CD4-positive, alpha-beta T cell (primary cell): Measurements from ENCODE around the gene SMARCA2. TPM values are rescaled to one million over a fixed set of nuclear protein-coding genes. Genes with fewer than 3 reads are reported as not detected.

Experiments
- ATAC-seq: fragments of 200-7000 bp; cut with Tn5 transposase; one replicate; pipeline ENCODE4 v1.10.0; 2022; ENCODE audit warnings: mild to moderate bottlenecking; ENCODE audit not compliant: poor library complexity
- CTCF ChIA-PET: fragments of 350-600 bp; sonication (Branson Sonifier 250); formaldehyde crosslinking; loops from one replicate; lab custom pipeline; 2021; ENCODE audit warnings: antibody characterized with exemption, inconsistent platforms; lab: Charles Lee
- POLR2A ChIA-PET: fragments of 350-600 bp; sonication (Branson Sonifier 250); formaldehyde crosslinking; loops from one replicate; lab custom pipeline; 2021; ENCODE audit warnings: antibody characterized with exemption, inconsistent platforms; lab: Charles Lee
- DNase-seq, 14 experiments: peaks; one replicate each; pipeline ENCODE4 v3.0.0-alpha.2; 2013 to 2020; ENCODE audit warnings: mixed read lengths in 2 of 14
- H3K27ac ChIP-seq, 2 donors: one replicate each; pipeline versions ENCODE4 v1.5.1 to v1.7.0; 2013; ENCODE audit warnings: low read length in 2 of 2, low read depth in 1 of 2, mild to moderate bottlenecking in 1 of 2
- H3K27me3 ChIP-seq, 2 experiments: 1 replicate in 1 of 2; 2 replicates in 1 of 2; pipeline versions ENCODE4 v1.6.1 to v1.7.0; 2013; ENCODE audit warnings: low read length in 2 of 2, control low read depth in 1 of 2, mild to moderate bottlenecking in 1 of 2, moderate library complexity in 1 of 2; ENCODE audit not compliant: insufficient read depth in 2 of 2, control insufficient read depth in 1 of 2
- H3K36me3 ChIP-seq: one replicate; pipeline ENCODE4 v1.6.1; 2013; ENCODE audit warnings: low read length, control low read depth; ENCODE audit not compliant: insufficient read depth
- H3K4me1 ChIP-seq: one replicate; pipeline ENCODE4 v1.6.1; 2013; ENCODE audit warnings: low read length, control low read depth; ENCODE audit not compliant: insufficient read depth
- H3K4me3 ChIP-seq: one replicate; pipeline ENCODE4 v1.5.1; 2013; ENCODE audit warnings: mild to moderate bottlenecking, low read length, moderate library complexity
- H3K9me3 ChIP-seq, 2 experiments: 1 replicate in 1 of 2; 2 replicates in 1 of 2; pipeline versions ENCODE4 v1.6.1 to v1.7.0; 2013; ENCODE audit warnings: low read length in 2 of 2, mild to moderate bottlenecking in 2 of 2, control low read depth in 1 of 2, moderate library complexity in 1 of 2; ENCODE audit not compliant: control insufficient read depth in 1 of 2, insufficient read depth in 1 of 2
- H3K27ac Mint-ChIP-seq: one replicate; pipeline ENCODE4 v1.8.0; 2020; ENCODE audit warnings: mixed read lengths
- H3K27me3 Mint-ChIP-seq: one replicate; pipeline ENCODE4 v1.8.0; 2021; ENCODE audit warnings: mixed read lengths
- H3K36me3 Mint-ChIP-seq: one replicate; pipeline ENCODE4 v1.8.0; 2021; ENCODE audit warnings: low read depth, mixed read lengths
- H3K4me1 Mint-ChIP-seq: one replicate; pipeline ENCODE4 v1.8.0; 2021; ENCODE audit warnings: low read depth, mixed read lengths
- H3K4me3 Mint-ChIP-seq: one replicate; pipeline ENCODE4 v1.8.0; 2020; ENCODE audit warnings: mild to moderate bottlenecking, mixed read lengths
- H3K9me3 Mint-ChIP-seq: one replicate; pipeline ENCODE4 v1.8.0; 2020; ENCODE audit warnings: mixed read lengths
- CTCF ChIP-seq: fragments of 200-600 bp; IDR thresholded peaks from one replicate; pipeline ENCODE4 v1.8.0; 2022; ENCODE audit warnings: antibody characterized with exemption, mild to moderate bottlenecking
- intact Hi-C, 2 experiments: fragments of 100-400 bp; cut with DNase I in 1 of 2; cut with micrococcal nuclease in 1 of 2; formaldehyde crosslinking; loops; one replicate each; pipeline versions ENCODE4 v1.15.1 to v1.9.0; 2023 to 2025; cut with DNase I, micrococcal nuclease
- total RNA-seq, 174 experiments: library from RNA in 2 of 174; stranded (reverse) in 2 of 174; gene quantifications; one replicate each; pipeline ENCODE4 v1.2.3 and lab custom pipeline; 2021 to 2026

SMARCA2 gene
- total RNA-seq, 2 experiments from 2014 or later: 268 to 272 TPM

- H3K27me3 Mint-ChIP-seq: no peaks in the 10 kb centered on the region
- no peak for TF ChIP-seq CTCF
- CTCF ChIA-PET: no interaction called here
- Histone ChIP-seq H3K36me3 (peaks cover 90% of the 10 kb centered on the region), H3K4me1 (no peaks in the 10 kb centered on the region), H3K4me3 (no peak overlapping the region), H3K27me3 (no peaks in the 10 kb centered on the region), H3K27ac (no peak overlapping the region), H3K9me3 (no peaks in the 10 kb centered on the region)
- no peak overlapping the region for H3K4me3 Mint-ChIP-seq
- intact Hi-C loops: no loop called here
- DNase-seq: no peak
- ATAC-seq: no peak
- H3K4me1 Mint-ChIP-seq: peaks cover 4% of the 10 kb centered on the region
- H3K27ac Mint-ChIP-seq: no peak overlapping the region
- H3K36me3 Mint-ChIP-seq: peaks cover 99% of the 10 kb centered on the region
- POLR2A ChIA-PET: no interaction called here
- no peaks in the 10 kb centered on the region for H3K9me3 Mint-ChIP-seq
Observed at GRCh38 chr9:2082772-2083171, 67.6 kb downstream of the SMARCA2 start.

DNA sequence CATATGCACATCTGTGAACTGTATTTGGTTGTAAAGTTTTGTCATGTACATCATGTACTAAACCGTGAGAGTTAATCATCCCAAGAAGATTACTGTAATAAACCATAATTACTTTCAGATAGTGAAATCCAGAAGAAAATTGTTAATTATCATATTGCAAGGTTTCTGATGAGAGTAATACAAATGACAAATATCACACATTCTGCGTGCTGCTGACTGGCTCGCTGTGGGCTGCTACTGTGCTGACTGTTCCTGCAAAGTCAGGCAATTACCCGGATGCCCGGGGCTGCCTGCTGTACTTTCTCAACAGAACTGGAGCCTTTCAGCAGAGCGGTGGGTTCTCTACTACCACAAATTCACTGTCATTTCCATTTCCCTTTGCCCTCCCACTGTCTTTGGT is 68.3 kb downstream of the SMARCA2 start:
- Histone ChIP-seq H3K4me1 (no peaks in the 10 kb centered on the region), H3K9me3 (no peaks in the 10 kb centered on the region), H3K4me3 (no peak overlapping the region), H3K27me3 (no peaks in the 10 kb centered on the region), H3K36me3 (peaks cover 90% of the 10 kb centered on the region), H3K27ac (no peak overlapping the region)
- DNase-seq (no peak), ATAC-seq (no peak)
- intact Hi-C loops: no loop called here
- H3K4me3 Mint-ChIP-seq: no peak overlapping the region
- no peaks in the 10 kb centered on the region for H3K27me3 Mint-ChIP-seq
- TF ChIP-seq CTCF: no peak
- ChIA-PET POLR2A (no interaction called here), CTCF (no interaction called here)
- peaks cover 99% of the 10 kb centered on the region for H3K36me3 Mint-ChIP-seq
- no peak overlapping the region for H3K27ac Mint-ChIP-seq
- no peaks in the 10 kb centered on the region for H3K9me3 Mint-ChIP-seq
- H3K4me1 Mint-ChIP-seq: peaks cover 6% of the 10 kb centered on the region

- no peaks in the 10 kb centered on the region for H3K9me3 Mint-ChIP-seq
- no peak overlapping the region for H3K27ac ChIP-seq
- no peak overlapping the region for H3K4me3 Mint-ChIP-seq
- peaks cover 6% of the 10 kb centered on the region for H3K4me1 Mint-ChIP-seq
- H3K36me3 ChIP-seq: peaks cover 91% of the 10 kb centered on the region
- ChIA-PET POLR2A (no interaction called here), CTCF (no interaction called here)
- DNase-seq: no peak
- intact Hi-C loops: loop anchor here (2.0 to 5.0 kb wide), 4 partner anchors 143 to 378 kb away; no protein-coding TSS in a partner anchor
- H3K27ac Mint-ChIP-seq: no peak overlapping the region
- no peak for ATAC-seq
- H3K36me3 Mint-ChIP-seq: peaks cover 99% of the 10 kb centered on the region
- no peak overlapping the region for H3K4me3 ChIP-seq
- H3K27me3 ChIP-seq: no peaks in the 10 kb centered on the region
- H3K27me3 Mint-ChIP-seq: no peaks in the 10 kb centered on the region
- no peaks in the 10 kb centered on the region for H3K4me1 ChIP-seq
- no peaks in the 10 kb centered on the region for H3K9me3 ChIP-seq
- TF ChIP-seq CTCF: no peak
Observed at GRCh38 chr9:2085716-2086115, 70.6 kb downstream of the SMARCA2 start.
